CD4-positive, alpha-beta T cell treated with Interleukin-15 for 1 hour (primary cell): ENCODE data around the gene CDC25A.
A peak's percentile ranks its signal among the peaks of the same experiment; 100 is the strongest.

ENCODE experiments used
- DNase-seq: peaks from one replicate; pipeline ENCODE4 v3.0.0-alpha.2; 2020

CDC25A gene

GRCh38 chr3:48194446-48195071 lies 6.3 kb upstream of the CDC25A start:
- no peak for DNase-seq

- DNase-seq: no peak
Observed at GRCh38 chr3:48190911-48191310, 2.7 kb upstream of the CDC25A start.

GRCh38 chr3:48189321-48189720 lies 1.1 kb upstream of the CDC25A start:
- no peak for DNase-seq

GRCh38 chr3:48187579-48188265 lies 495 bp downstream of the CDC25A start:
- no peak for DNase-seq

GRCh38 chr3:48187301-48187578 lies 977 bp downstream of the CDC25A start:
- DNase-seq: no peak

GRCh38 chr3:48186631-48187300 lies 1.5 kb downstream of the CDC25A start:
- DNase-seq: no peak

GRCh38 chr3:48185129-48185528 lies 3.1 kb downstream of the CDC25A start:
- DNase-seq: no peak

- DNase-seq: no peak
Observed at GRCh38 chr3:48184299-48184698, 3.9 kb downstream of the CDC25A start.

GRCh38 chr3:48180531-48181253 lies 7.5 kb downstream of the CDC25A start:
- DNase-seq: no peak

GRCh38 chr3:48180021-48180420 lies 8.2 kb downstream of the CDC25A start:
- no peak for DNase-seq

- DNase-seq: no peak
Observed at GRCh38 chr3:48178072-48178471, 10.1 kb downstream of the CDC25A start.

- peak; percentile 37 for DNase-seq
Observed at GRCh38 chr3:48157950-48158376, 30.3 kb downstream of the CDC25A start.

- no peak for DNase-seq
Observed at GRCh38 chr3:48157202-48157840, 30.9 kb downstream of the CDC25A start.

GRCh38 chr3:48156163-48156562 lies 32.1 kb downstream of the CDC25A start:
- DNase-seq: no peak

- no peak for DNase-seq
Observed at GRCh38 chr3:48155122-48155521, 33.1 kb downstream of the CDC25A start.

- DNase-seq: no peak
Observed at GRCh38 chr3:48151807-48152427, 36.3 kb downstream of the CDC25A start.

GRCh38 chr3:48151058-48151806 lies 37.0 kb downstream of the CDC25A start:
- DNase-seq: peak; percentile 57

GRCh38 chr3:48143992-48144391 lies 44.2 kb downstream of the CDC25A start:
- DNase-seq: no peak

GRCh38 chr3:48143567-48143966 lies 44.6 kb downstream of the CDC25A start:
- DNase-seq: no peak

GRCh38 chr3:48142316-48142870 lies 45.8 kb downstream of the CDC25A start:
- no peak for DNase-seq

GRCh38 chr3:48141604-48142137 lies 46.5 kb downstream of the CDC25A start:
- no peak for DNase-seq
